Measurements from ENCODE around the gene HENMT1. TPM values are rescaled to one million over a fixed set of nuclear protein-coding genes. Genes with fewer than 3 reads are reported as not detected.

The HENMT1 gene
- polyA plus RNA-seq, 1 experiment: 2.2 TPM

- TF ChIP-seq CTCF (IDR thresholded peaks at IDR 0.05; ENCODE audit: insufficient read depth, low read depth, low read length): no peak
- POLR2A ChIA-PET: no interaction called here
- H3K36me3 ChIP-seq (ENCODE audit: control insufficient read depth, insufficient read depth, low read length): peaks cover 1% of the 10 kb centered on the region; the same call in 1 of the 2 replicates
- H3K4me3 ChIP-seq (ENCODE audit: low read depth, low read length): no peak overlapping the region
- no peak for DNase-seq (ENCODE audit: low read depth)
- no peaks in the 10 kb centered on the region for H3K27me3 ChIP-seq (ENCODE audit: control insufficient read depth, insufficient read depth, low read length)
- CTCF ChIA-PET: no interaction called here
Measured at GRCh38 chr1:108600504-108600903, 60.4 kb downstream of the HENMT1 start.

DNA sequence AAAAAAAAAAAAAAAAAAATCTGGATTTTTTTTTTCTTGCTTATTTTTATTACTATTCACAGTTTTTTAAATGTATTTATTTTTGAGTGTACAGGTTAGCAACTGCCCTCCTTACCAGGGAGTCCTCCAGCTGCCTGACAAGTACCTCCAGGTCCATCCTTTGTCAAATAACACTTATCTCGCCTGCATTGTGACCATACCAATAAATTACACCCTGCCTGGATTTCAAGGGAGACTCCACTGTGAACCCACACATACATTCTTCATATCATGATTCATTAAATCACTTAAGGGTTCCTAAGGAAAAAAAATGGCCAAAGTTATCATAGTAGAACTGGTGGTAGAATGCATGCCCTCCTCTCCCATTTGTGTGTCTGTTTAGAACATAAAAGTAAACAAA is 62.6 kb downstream of the HENMT1 start:
- ChIA-PET POLR2A (no interaction called here), CTCF (no interaction called here)
- no peak for TF ChIP-seq CTCF (IDR thresholded peaks at IDR 0.05; ENCODE audit: insufficient read depth, low read depth, low read length)
- no peak overlapping the region for H3K4me3 ChIP-seq (ENCODE audit: low read depth, low read length)
- peaks cover 1% of the 10 kb centered on the region; the same call in 1 of the 2 replicates for H3K36me3 ChIP-seq (ENCODE audit: control insufficient read depth, insufficient read depth, low read length)
- no peaks in the 10 kb centered on the region for H3K27me3 ChIP-seq (ENCODE audit: control insufficient read depth, insufficient read depth, low read length)
- no peak for DNase-seq (ENCODE audit: low read depth)

Other genes with a start within 250 kb of the HENMT1 start
- gene NBPF6, start 210.8 kb downstream of the HENMT1 start, polyA plus RNA-seq (2011; rRNA removed): not detected in 2 replicates
- gene EEIG2, start 101.0 kb downstream of the HENMT1 start, polyA plus RNA-seq (2011; rRNA removed): 2.6 and 3.8 TPM in 2 replicates
- gene PRPF38B, start 31.2 kb upstream of the HENMT1 start, polyA plus RNA-seq (2011; rRNA removed): 13.3 and 20.1 TPM in 2 replicates
- gene FNDC7, start 51.8 kb upstream of the HENMT1 start, polyA plus RNA-seq (2011; rRNA removed): not detected in 2 replicates
- 10.8 and 25.0 TPM in 2 replicates for gene STXBP3, start 85.6 kb upstream of the HENMT1 start, polyA plus RNA-seq (2011; rRNA removed)
- gene AKNAD1, start 196.0 kb upstream of the HENMT1 start, polyA plus RNA-seq (2011; rRNA removed): 0.25 and 0.32 TPM in 2 replicates
- 8.1 and 17.2 TPM in 2 replicates for gene GPSM2, start 215.9 kb upstream of the HENMT1 start, polyA plus RNA-seq (2011; rRNA removed)

All from BJ (cell line).